ENCODE measurements around the gene PPP2R2D. TPM values are rescaled to one million over a fixed set of nuclear protein-coding genes. Genes with fewer than 3 reads are reported as not detected.

The PPP2R2D gene
- total RNA-seq, 2 experiments from 2014 or later = 32.6 to 32.9 TPM

GRCh38 chr10:131876508-131876907 lies 24.3 kb upstream of the PPP2R2D start:
- Mint-ChIP-seq H3K9me3 (no peaks in the 10 kb centered on the region), H3K27me3 (peaks cover 51% of the 10 kb centered on the region), H3K27ac (no peak overlapping the region), H3K36me3 (ENCODE audit: low read depth) (no peaks in the 10 kb centered on the region), H3K4me3 (no peak overlapping the region), H3K4me1 (ENCODE audit: low read depth) (peaks cover 4% of the 10 kb centered on the region)
- ATAC-seq (ENCODE audit: poor library complexity) = no peak
- no peak overlapping the region for H3K27ac ChIP-seq (ENCODE audit: low read depth in 1 of 2, low read length in 2 of 2)
- peaks cover 0 to 10% of the 10 kb centered on the region in 2 experiments for H3K9me3 ChIP-seq (ENCODE audit: control insufficient read depth in 1 of 2, insufficient read depth in 1 of 2, low read length in 2 of 2)
- peaks cover 5% of the 10 kb centered on the region for H3K4me1 ChIP-seq (ENCODE audit: insufficient read depth, low read length)
- intact Hi-C loops (cut with DNase I, micrococcal nuclease) = loop anchor here in 1 of 2 experiments (2.0 kb wide), 1 partner anchor 1686 kb away; no protein-coding TSS in a partner anchor
- no peak overlapping the region for H3K4me3 ChIP-seq (ENCODE audit: low read length)
- H3K36me3 ChIP-seq (ENCODE audit: insufficient read depth, low read length) = no peaks in the 10 kb centered on the region
- H3K27me3 ChIP-seq (ENCODE audit: control insufficient read depth in 1 of 2, insufficient read depth in 2 of 2, low read length in 2 of 2) = peaks cover 10 to 14% of the 10 kb centered on the region in 2 experiments
- POLR2A ChIA-PET = no interaction called here
- DNase-seq = no peak
- no peak for TF ChIP-seq CTCF (IDR thresholded peaks at IDR 0.05)
- CTCF ChIA-PET = no interaction called here

GRCh38 chr10:131880016-131880590 lies 20.7 kb upstream of the PPP2R2D start:
- H3K4me3 ChIP-seq (ENCODE audit: low read length) = no peak overlapping the region
- no peak overlapping the region for H3K27ac ChIP-seq (ENCODE audit: low read depth in 1 of 2, low read length in 2 of 2)
- ChIA-PET POLR2A (no interaction called here), CTCF (no interaction called here)
- peaks cover 0 to 17% of the 10 kb centered on the region in 2 experiments for H3K9me3 ChIP-seq (ENCODE audit: control insufficient read depth in 1 of 2, insufficient read depth in 1 of 2, low read length in 2 of 2)
- Mint-ChIP-seq H3K4me3 (no peak overlapping the region), H3K27me3 (peaks cover 42% of the 10 kb centered on the region), H3K36me3 (ENCODE audit: low read depth) (no peaks in the 10 kb centered on the region), H3K4me1 (ENCODE audit: low read depth) (no peaks in the 10 kb centered on the region), H3K9me3 (no peaks in the 10 kb centered on the region), H3K27ac (no peak overlapping the region)
- TF ChIP-seq CTCF (IDR thresholded peaks at IDR 0.05) = no peak
- ATAC-seq (ENCODE audit: poor library complexity) (no peak), DNase-seq (no peak)
- H3K36me3 ChIP-seq (ENCODE audit: insufficient read depth, low read length) = no peaks in the 10 kb centered on the region
- peaks cover 2 to 8% of the 10 kb centered on the region in 2 experiments for H3K27me3 ChIP-seq (ENCODE audit: control insufficient read depth in 1 of 2, insufficient read depth in 2 of 2, low read length in 2 of 2)
- intact Hi-C loops (cut with DNase I, micrococcal nuclease) = no loop called here
- peaks cover 1% of the 10 kb centered on the region for H3K4me1 ChIP-seq (ENCODE audit: insufficient read depth, low read length)

GRCh38 chr10:131881104-131881880 lies 19.5 kb upstream of the PPP2R2D start:
- ChIA-PET POLR2A (no interaction called here), CTCF (no interaction called here)
- H3K27me3 ChIP-seq (ENCODE audit: control insufficient read depth in 1 of 2, insufficient read depth in 2 of 2, low read length in 2 of 2) = peaks cover 0 to 3% of the 10 kb centered on the region in 2 experiments
- no peaks in the 10 kb centered on the region for H3K36me3 ChIP-seq (ENCODE audit: insufficient read depth, low read length)
- Mint-ChIP-seq H3K4me1 (ENCODE audit: low read depth) (peaks cover 9% of the 10 kb centered on the region), H3K36me3 (ENCODE audit: low read depth) (no peaks in the 10 kb centered on the region), H3K4me3 (no peak overlapping the region), H3K27ac (no peak overlapping the region), H3K9me3 (no peaks in the 10 kb centered on the region), H3K27me3 (peaks cover 41% of the 10 kb centered on the region)
- no peak overlapping the region for H3K27ac ChIP-seq (ENCODE audit: low read depth in 1 of 2, low read length in 2 of 2)
- intact Hi-C loops (cut with DNase I, micrococcal nuclease) = no loop called here
- DNase-seq (no peak), ATAC-seq (ENCODE audit: poor library complexity) (no peak)
- H3K9me3 ChIP-seq (ENCODE audit: control insufficient read depth in 1 of 2, insufficient read depth in 1 of 2, low read length in 2 of 2) = peaks cover 0 to 17% of the 10 kb centered on the region in 2 experiments
- no peak for TF ChIP-seq CTCF (IDR thresholded peaks at IDR 0.05)
- H3K4me3 ChIP-seq (ENCODE audit: low read length) = no peak overlapping the region
- peaks cover 12% of the 10 kb centered on the region for H3K4me1 ChIP-seq (ENCODE audit: insufficient read depth, low read length)

All from CD4-positive, alpha-beta T cell (primary cell).